Activated CD8-positive, alpha-beta memory T cell treated with anti-CD3 and anti-CD28 coated beads, Interleukin-2, amount 10 ng/mL, durations not matched to agents 7 days and 5 days (primary cell): ENCODE results near the gene RIMS1. TPM values are rescaled to one million over a fixed set of nuclear protein-coding genes. Genes with fewer than 3 reads are reported as not detected.

ENCODE experiments used
- ATAC-seq: fragments of 150-1000 bp; cut with Tn5 transposase; one replicate; pipeline ENCODE4 v1.10.0; 2021; ENCODE audit warnings: moderate library complexity
- CTCF ChIA-PET: fragments of 350-600 bp; sonication (Branson Sonifier 250); formaldehyde crosslinking; loops from one replicate; lab custom pipeline; 2021; ENCODE audit warnings: antibody characterized with exemption; lab: Charles Lee
- DNase-seq: peaks from one replicate; pipeline ENCODE4 v3.0.0-alpha.2; 2020
- H3K27ac Mint-ChIP-seq: one replicate; pipeline ENCODE4 v1.8.0; 2021; ENCODE audit warnings: mild to moderate bottlenecking, mixed read lengths
- H3K27me3 Mint-ChIP-seq: one replicate; pipeline ENCODE4 v1.8.0; 2021; ENCODE audit warnings: mixed read lengths
- H3K36me3 Mint-ChIP-seq: one replicate; pipeline ENCODE4 v1.8.0; 2021; ENCODE audit warnings: mild to moderate bottlenecking, mixed read lengths
- H3K4me1 Mint-ChIP-seq: one replicate; pipeline ENCODE4 v1.8.0; 2021; ENCODE audit warnings: mixed read lengths
- H3K4me3 Mint-ChIP-seq: one replicate; pipeline ENCODE4 v1.8.0; 2021; ENCODE audit warnings: mild to moderate bottlenecking, moderate library complexity, mixed read lengths
- H3K9me3 Mint-ChIP-seq: one replicate; pipeline ENCODE4 v1.8.0; 2022; ENCODE audit warnings: low read depth, mixed read lengths
- total RNA-seq, 2 experiments: library from RNA; stranded (reverse); gene quantifications; one replicate each; pipeline ENCODE4 v1.2.3, GENCODE V29; 2021

RIMS1 gene
- total RNA-seq, 2 experiments from 2014 or later = not detected

- H3K36me3 Mint-ChIP-seq = no peaks in the 10 kb centered on the region
- no peak overlapping the region for H3K4me3 Mint-ChIP-seq
- H3K9me3 Mint-ChIP-seq = no peaks in the 10 kb centered on the region
These were observed 487.8 kb downstream of the RIMS1 start for GRCh38 chr6:72374172-72374571.

GRCh38 chr6:72374857-72375256 is 488.5 kb downstream of the RIMS1 start:
- Mint-ChIP-seq H3K36me3 (no peaks in the 10 kb centered on the region), H3K27ac (no peak overlapping the region), H3K27me3 (peaks cover 5% of the 10 kb centered on the region), H3K9me3 (no peaks in the 10 kb centered on the region), H3K4me3 (no peak overlapping the region), H3K4me1 (no peaks in the 10 kb centered on the region)
- DNase-seq = no peak
- ATAC-seq = no peak
- CTCF ChIA-PET = interaction anchor here (0.9 kb wide), 1 partner anchor 9 kb away, joined by 3 read pairs; no protein-coding TSS in a partner anchor

More at GRCh38 chr6:72374172-72374571, 487.8 kb downstream of the RIMS1 start:
- CTCF ChIA-PET = interaction anchor here (0.9 kb wide), 1 partner anchor 10 kb away, joined by 3 read pairs; no protein-coding TSS in a partner anchor
- DNase-seq (no peak), ATAC-seq (no peak)
- Mint-ChIP-seq H3K27ac (no peak overlapping the region), H3K4me1 (no peaks in the 10 kb centered on the region), H3K27me3 (peaks cover 5% of the 10 kb centered on the region)

GRCh38 chr6:72376736-72377135 is 490.4 kb downstream of the RIMS1 start:
- Mint-ChIP-seq H3K4me3 (no peak overlapping the region), H3K9me3 (no peaks in the 10 kb centered on the region), H3K27ac (no peak overlapping the region), H3K36me3 (no peaks in the 10 kb centered on the region), H3K27me3 (peaks cover 2% of the 10 kb centered on the region), H3K4me1 (no peaks in the 10 kb centered on the region)
- ATAC-seq (no peak), DNase-seq (no peak)
- CTCF ChIA-PET = no interaction called here

GRCh38 chr6:72381076-72381475 is 494.7 kb downstream of the RIMS1 start:
- Mint-ChIP-seq H3K27me3 (peaks cover 16% of the 10 kb centered on the region), H3K27ac (no peak overlapping the region), H3K36me3 (no peaks in the 10 kb centered on the region), H3K4me3 (no peak overlapping the region), H3K4me1 (no peaks in the 10 kb centered on the region), H3K9me3 (no peaks in the 10 kb centered on the region)
- ATAC-seq (no peak), DNase-seq (no peak)
- CTCF ChIA-PET = no interaction called here

- CTCF ChIA-PET = interaction anchor here (1.0 kb wide), 1 partner anchor 8 kb away, joined by 3 read pairs; no protein-coding TSS in a partner anchor
- DNase-seq (no peak), ATAC-seq (no peak)
- Mint-ChIP-seq H3K4me3 (no peak overlapping the region), H3K36me3 (no peaks in the 10 kb centered on the region), H3K27ac (no peak overlapping the region), H3K27me3 (peaks cover 16% of the 10 kb centered on the region), H3K4me1 (no peaks in the 10 kb centered on the region), H3K9me3 (no peaks in the 10 kb centered on the region)
These were observed 496.5 kb downstream of the RIMS1 start for GRCh38 chr6:72382602-72383529.

- H3K9me3 Mint-ChIP-seq = no peaks in the 10 kb centered on the region
- H3K27ac Mint-ChIP-seq = no peak overlapping the region
- H3K4me1 Mint-ChIP-seq = no peaks in the 10 kb centered on the region
- CTCF ChIA-PET = interaction anchor here (1.0 kb wide), 1 partner anchor 26 kb away, joined by 3 read pairs; no protein-coding TSS in a partner anchor
- ATAC-seq (no peak), DNase-seq (no peak)
- no peaks in the 10 kb centered on the region for H3K36me3 Mint-ChIP-seq
- peaks cover 16% of the 10 kb centered on the region for H3K27me3 Mint-ChIP-seq
- H3K4me3 Mint-ChIP-seq = no peak overlapping the region
These were observed 500.0 kb downstream of the RIMS1 start for GRCh38 chr6:72386324-72386723.

- no peak overlapping the region for H3K27ac Mint-ChIP-seq
- no peaks in the 10 kb centered on the region for H3K4me1 Mint-ChIP-seq
- ATAC-seq (no peak), DNase-seq (no peak)
- H3K27me3 Mint-ChIP-seq = no peaks in the 10 kb centered on the region
- no peak overlapping the region for H3K4me3 Mint-ChIP-seq
- no peaks in the 10 kb centered on the region for H3K9me3 Mint-ChIP-seq
- CTCF ChIA-PET = interaction anchor here (1.2 kb wide), 1 partner anchor 22 kb away, joined by 4 read pairs; no protein-coding TSS in a partner anchor
- no peaks in the 10 kb centered on the region for H3K36me3 Mint-ChIP-seq
These were observed 503.3 kb downstream of the RIMS1 start for GRCh38 chr6:72389698-72390097.

GRCh38 chr6:72390548-72390947 is 504.2 kb downstream of the RIMS1 start:
- ATAC-seq = no peak
- CTCF ChIA-PET = interaction anchor here (1.3 kb wide), 1 partner anchor 22 kb away, joined by 4 read pairs; no protein-coding TSS in a partner anchor

GRCh38 chr6:72401865-72402264 is 515.5 kb downstream of the RIMS1 start:
- CTCF ChIA-PET = interaction anchor here (1.6 kb wide), 1 partner anchor 10 kb away, joined by 8 read pairs; no protein-coding TSS in a partner anchor
- Mint-ChIP-seq H3K36me3 (no peaks in the 10 kb centered on the region), H3K9me3 (no peaks in the 10 kb centered on the region), H3K4me1 (peaks cover 2% of the 10 kb centered on the region), H3K27ac (no peak overlapping the region), H3K4me3 (no peak overlapping the region), H3K27me3 (peaks cover 4% of the 10 kb centered on the region)
- DNase-seq = no peak
- no peak for ATAC-seq

More at GRCh38 chr6:72390548-72390947, 504.2 kb downstream of the RIMS1 start:
- no peak for DNase-seq
- H3K36me3 Mint-ChIP-seq = no peaks in the 10 kb centered on the region
- H3K27ac Mint-ChIP-seq = no peak overlapping the region
- H3K4me3 Mint-ChIP-seq = no peak overlapping the region
- H3K9me3 Mint-ChIP-seq = no peaks in the 10 kb centered on the region
- H3K4me1 Mint-ChIP-seq = no peaks in the 10 kb centered on the region
- H3K27me3 Mint-ChIP-seq = peaks cover 3% of the 10 kb centered on the region

GRCh38 chr6:72403413-72403812 is 517.1 kb downstream of the RIMS1 start:
- ATAC-seq (no peak), DNase-seq (no peak)
- CTCF ChIA-PET = interaction anchor here (0.9 kb wide), 1 partner anchor 9 kb away, joined by 4 read pairs; no protein-coding TSS in a partner anchor
- no peaks in the 10 kb centered on the region for H3K9me3 Mint-ChIP-seq
- no peak overlapping the region for H3K27ac Mint-ChIP-seq
- H3K36me3 Mint-ChIP-seq = no peaks in the 10 kb centered on the region
- H3K4me3 Mint-ChIP-seq = no peak overlapping the region
- peaks cover 3% of the 10 kb centered on the region for H3K4me1 Mint-ChIP-seq
- H3K27me3 Mint-ChIP-seq = peaks cover 10% of the 10 kb centered on the region

GRCh38 chr6:72406517-72406916 is 520.2 kb downstream of the RIMS1 start:
- DNase-seq = no peak

GRCh38 chr6:72410769-72411168 is 524.4 kb downstream of the RIMS1 start:
- DNase-seq = no peak
- H3K9me3 Mint-ChIP-seq = no peaks in the 10 kb centered on the region
- CTCF ChIA-PET = interaction anchor here (0.6 to 6.4 kb wide), 6 partner anchors 9 to 828 kb away, joined by 3 to 64 read pairs (median 7); no protein-coding TSS in a partner anchor
- peaks cover 3% of the 10 kb centered on the region for H3K4me1 Mint-ChIP-seq
- H3K27me3 Mint-ChIP-seq = peaks cover 30% of the 10 kb centered on the region
- H3K36me3 Mint-ChIP-seq = no peaks in the 10 kb centered on the region
- no peak for ATAC-seq
- H3K4me3 Mint-ChIP-seq = no peak overlapping the region
- no peak overlapping the region for H3K27ac Mint-ChIP-seq

More at GRCh38 chr6:72406517-72406916, 520.2 kb downstream of the RIMS1 start:
- Mint-ChIP-seq H3K4me3 (no peak overlapping the region), H3K4me1 (peaks cover 3% of the 10 kb centered on the region), H3K9me3 (no peaks in the 10 kb centered on the region), H3K27ac (no peak overlapping the region), H3K36me3 (no peaks in the 10 kb centered on the region), H3K27me3 (peaks cover 15% of the 10 kb centered on the region)
- CTCF ChIA-PET = no interaction called here
- ATAC-seq = no peak

- Mint-ChIP-seq H3K36me3 (no peaks in the 10 kb centered on the region), H3K4me1 (no peaks in the 10 kb centered on the region), H3K27me3 (peaks cover 30% of the 10 kb centered on the region), H3K9me3 (no peaks in the 10 kb centered on the region), H3K27ac (no peak overlapping the region), H3K4me3 (no peak overlapping the region)
- ATAC-seq = peak; percentile 76
- CTCF ChIA-PET = interaction anchor here (0.6 to 6.4 kb wide), 36 partner anchors 8 to 979 kb away, joined by 3 to 64 read pairs (median 4); partner anchors contain the start of gene KCNQ5
- DNase-seq = peak; percentile 75
These were observed 525.7 kb downstream of the RIMS1 start for GRCh38 chr6:72411872-72412708.
